WTC11 (cell line): ENCODE data around the gene PPEF1.

Experiments
- ATF2 ChIP-seq: sonication (generic); formaldehyde crosslinking; IDR thresholded peaks from 2 replicates; pipeline ENCODE4 v1.8.1; 2022; ENCODE audit warnings: low read depth, missing genetic modification reagents, borderline replicate concordance
- CREM ChIP-seq: sonication (generic); formaldehyde crosslinking; IDR thresholded peaks from 2 replicates; pipeline ENCODE4 v1.8.1; 2022; ENCODE audit warnings: mild to moderate bottlenecking, missing genetic modification reagents, moderate library complexity
- CTCF ChIP-seq: fragments of 200-600 bp; IDR thresholded peaks from 2 replicates; pipeline ENCODE4 v1.8.0; 2022; ENCODE audit warnings: antibody characterized with exemption
- ETV6 ChIP-seq: sonication (generic); formaldehyde crosslinking; IDR thresholded peaks from 2 replicates; pipeline ENCODE4 v1.8.1; 2022; ENCODE audit warnings: mild to moderate bottlenecking, missing genetic modification reagents
- HMGXB4 ChIP-seq: sonication (generic); formaldehyde crosslinking; IDR thresholded peaks from 2 replicates; pipeline ENCODE4 v1.8.1; 2023; ENCODE audit warnings: mild to moderate bottlenecking, moderate library complexity, missing genetic modification reagents
- KAT7 ChIP-seq: sonication (generic); formaldehyde crosslinking; IDR thresholded peaks from 2 replicates; pipeline ENCODE4 v1.8.1; 2023; ENCODE audit warnings: missing genetic modification reagents, mild to moderate bottlenecking, borderline replicate concordance
- NR3C1 ChIP-seq: sonication (generic); formaldehyde crosslinking; conservative IDR thresholded peaks from 2 replicates; pipeline ENCODE4 v1.8.1; 2023; ENCODE audit warnings: low read depth, mild to moderate bottlenecking, missing genetic modification reagents
- TCF7 ChIP-seq: sonication (generic); formaldehyde crosslinking; IDR thresholded peaks from 2 replicates; pipeline ENCODE4 v1.8.0; 2022; ENCODE audit warnings: mild to moderate bottlenecking, low read depth, missing genetic modification reagents, moderate library complexity
- ZNF121 ChIP-seq: sonication (generic); formaldehyde crosslinking; IDR thresholded peaks from 2 replicates; pipeline ENCODE4 v1.8.0; 2023; ENCODE audit warnings: missing genetic modification reagents
- ZNF512 ChIP-seq: sonication (generic); formaldehyde crosslinking; IDR thresholded peaks from 2 replicates; pipeline ENCODE4 v1.8.1; 2022; ENCODE audit warnings: missing genetic modification reagents, borderline replicate concordance

- TF ChIP-seq CTCF: no peak
- no peak for TF ChIP-seq ZNF512 (CRISPR knock-in tag)
- TF ChIP-seq ETV6 (CRISPR knock-in tag): no peak
- TF ChIP-seq CREM: no peak
- TF ChIP-seq KAT7 (CRISPR knock-in tag): no peak
- no peak for TF ChIP-seq HMGXB4 (CRISPR knock-in tag)
- TF ChIP-seq NR3C1 (CRISPR knock-in tag): no peak
- no peak for TF ChIP-seq ZNF121 (CRISPR knock-in tag)
- TF ChIP-seq TCF7 (CRISPR knock-in tag): no peak
- no peak for TF ChIP-seq ATF2 (CRISPR knock-in tag)
These were observed 35.4 kb upstream of the PPEF1 start, which contains the start of gene RS1 for GRCh38 chrX:18672008-18672407.
